ENCODE data around the gene SPATA45.
A peak's percentile ranks its signal among the peaks of the same experiment; 100 is the strongest.

The SPATA45 gene

GRCh38 chr1:212828395-212828794, 19.1 kb downstream of the SPATA45 start:
- no peak for DNase-seq (ENCODE audit: low read depth, low spot score)

- no peak for DNase-seq (ENCODE audit: low read depth, low spot score)
Measured at GRCh38 chr1:212827831-212828278, 19.6 kb downstream of the SPATA45 start.

GRCh38 chr1:212827171-212827776, 20.2 kb downstream of the SPATA45 start:
- no peak for DNase-seq (ENCODE audit: low read depth, low spot score)

GRCh38 chr1:212825798-212826452, 21.5 kb downstream of the SPATA45 start:
- DNase-seq (ENCODE audit: low read depth, low spot score), result no peak

GRCh38 chr1:212824201-212824600, 23.2 kb downstream of the SPATA45 start:
- DNase-seq (ENCODE audit: low read depth, low spot score), result no peak

GRCh38 chr1:212822956-212823355, 24.5 kb downstream of the SPATA45 start:
- no peak for DNase-seq (ENCODE audit: low read depth, low spot score)

- DNase-seq (ENCODE audit: low read depth, low spot score), result no peak
Measured at GRCh38 chr1:212820969-212821368, 26.5 kb downstream of the SPATA45 start.

- DNase-seq (ENCODE audit: low read depth, low spot score), result no peak
Measured at GRCh38 chr1:212819726-212820125, 27.7 kb downstream of the SPATA45 start.

GRCh38 chr1:212816567-212817278, 30.7 kb downstream of the SPATA45 start:
- DNase-seq (ENCODE audit: low read depth, low spot score), result no peak

GRCh38 chr1:212814537-212815334, 32.7 kb downstream of the SPATA45 start:
- peak; percentile 16 for DNase-seq (ENCODE audit: low read depth, low spot score)

GRCh38 chr1:212805767-212806166, 41.7 kb downstream of the SPATA45 start:
- DNase-seq (ENCODE audit: low read depth, low spot score), result no peak

GRCh38 chr1:212797681-212798080, 49.8 kb downstream of the SPATA45 start:
- DNase-seq (ENCODE audit: low read depth, low spot score), result no peak

- no peak for DNase-seq (ENCODE audit: low read depth, low spot score)
Measured at GRCh38 chr1:212794561-212795014, 52.9 kb downstream of the SPATA45 start.

- peak; percentile 3 for DNase-seq (ENCODE audit: low read depth, low spot score)
Measured at GRCh38 chr1:212792396-212792908, 55.0 kb downstream of the SPATA45 start.

GRCh38 chr1:212791676-212792395, 55.6 kb downstream of the SPATA45 start, which contains the start of the genes NSL1 and TATDN3:
Gene NSL1, minus strand, starts transcription at chr1:212791777. Its CDS starts 14 bp downstream, at chr1:212791763.
Gene TATDN3, plus strand, starts transcription at chr1:212791894. Its CDS starts 28 bp downstream, at chr1:212791922.
- DNase-seq (ENCODE audit: low read depth, low spot score), result peak; percentile 98

GRCh38 chr1:212791261-212791675, 56.2 kb downstream of the SPATA45 start:
- no peak for DNase-seq (ENCODE audit: low read depth, low spot score)

GRCh38 chr1:212785871-212786270, 61.6 kb downstream of the SPATA45 start:
- no peak for DNase-seq (ENCODE audit: low read depth, low spot score)

GRCh38 chr1:212783976-212784375, 63.5 kb downstream of the SPATA45 start:
- DNase-seq (ENCODE audit: low read depth, low spot score), result no peak

- peak; percentile 43 for DNase-seq (ENCODE audit: low read depth, low spot score)
Measured at GRCh38 chr1:212782422-212783154, 64.9 kb downstream of the SPATA45 start.

- no peak for DNase-seq (ENCODE audit: low read depth, low spot score)
Measured at GRCh38 chr1:212781225-212781624, 66.2 kb downstream of the SPATA45 start.

Data from astrocyte of the hippocampus (primary cell).